GM12878 (cell line): Measurements from ENCODE around the gene STX8. TPM values are rescaled to one million over a fixed set of nuclear protein-coding genes. Genes with fewer than 3 reads are reported as not detected.

ENCODE experiments used
- ATF7 ChIP-seq: fragments of 450-650 bp; IDR thresholded peaks from 2 replicates; pipeline ENCODE4 v1.6.1; 2016; ENCODE audit warnings: low read depth, mild to moderate bottlenecking
- ESRRA ChIP-seq: IDR thresholded peaks from 2 replicates; pipeline ENCODE4 v1.6.1; 2012; ENCODE audit warnings: mild to moderate bottlenecking, low read length, improper control_type of control experiment
- ETV6 ChIP-seq, 2 experiments: fragments of 450-650 bp in 1 of 2; IDR thresholded peaks in 1 of 2; conservative IDR thresholded peaks in 1 of 2; 2 replicates each; pipeline ENCODE4 v1.6.1; 2014; ENCODE audit warnings: antibody characterized with exemption in 1 of 2, borderline replicate concordance in 1 of 2, low read depth in 1 of 2, mild to moderate bottlenecking in 1 of 2, moderate library complexity in 1 of 2
- GATAD2B ChIP-seq: fragments of 450-650 bp; conservative IDR thresholded peaks from 2 replicates; pipeline ENCODE4 v1.6.1; 2017; ENCODE audit warnings: low read depth, mild to moderate bottlenecking, moderate library complexity
- IKZF1 ChIP-seq: fragments of 450-650 bp; conservative IDR thresholded peaks from 2 replicates; pipeline ENCODE4 v1.6.1; 2017; ENCODE audit warnings: antibody characterized with exemption, mild to moderate bottlenecking
- KLF5 ChIP-seq: fragments of 450-650 bp; IDR thresholded peaks from 2 replicates; pipeline ENCODE4 v1.6.1; 2014; ENCODE audit warnings: mild to moderate bottlenecking; ENCODE audit not compliant: partially characterized antibody
- MTA2 ChIP-seq: fragments of 450-650 bp; IDR thresholded peaks from 2 replicates; pipeline ENCODE4 v1.6.1; 2016; ENCODE audit warnings: low read depth, mild to moderate bottlenecking, moderate library complexity
- NFIC ChIP-seq: IDR thresholded peaks from 2 replicates; pipeline ENCODE4 v1.6.1; 2012; ENCODE audit warnings: low read depth, mild to moderate bottlenecking, inconsistent platforms, low read length, moderate library complexity
- PAX5 ChIP-seq: IDR thresholded peaks from 2 replicates; pipeline ENCODE4 v1.6.1; 2011; ENCODE audit warnings: low read depth, low read length, borderline replicate concordance
- RAD21 ChIP-seq: IDR thresholded peaks from 2 replicates; pipeline ENCODE4 v1.6.1; 2011; ENCODE audit warnings: mild to moderate bottlenecking, low read depth, low read length, moderate library complexity; ENCODE audit not compliant: insufficient read depth
- SIX5 ChIP-seq: IDR thresholded peaks from 2 replicates; pipeline ENCODE4 v1.6.1; 2011; ENCODE audit warnings: mild to moderate bottlenecking, low read depth, low read length, moderate library complexity; ENCODE audit not compliant: severe bottlenecking
- SMARCA5 ChIP-seq: fragments of 450-650 bp; IDR thresholded peaks from 2 replicates; pipeline ENCODE4 v1.6.1; 2017; ENCODE audit warnings: mild to moderate bottlenecking
- SMC3 ChIP-seq: IDR thresholded peaks from 2 replicates; pipeline ENCODE4 v1.6.1; 2011; ENCODE audit warnings: low read length, improper control_type of control experiment, borderline replicate concordance
- YY1 ChIP-seq: IDR thresholded peaks from 2 replicates; pipeline ENCODE4 v1.6.1; 2011; ENCODE audit warnings: low read depth, mild to moderate bottlenecking, low read length
- ZZZ3 ChIP-seq: IDR thresholded peaks from 2 replicates; pipeline ENCODE4 v1.6.1; 2011; ENCODE audit warnings: low read depth; ENCODE audit not compliant: control insufficient read depth, insufficient read length
- polyA plus RNA-seq, 11 experiments: library from polyadenylated mRNA; depleted of rRNA in 4 of 11; unstranded in 6 of 11; stranded (reverse) in 5 of 11; fragments of >200 nt; fragmentation: Nextera tagmentation in 4 of 11; fragmentation: Illumina TruSeq in 1 of 11; extraction: Ambion mirVana in 4 of 11; extraction: Trizol in 1 of 11; gene quantifications; 1 replicate in 1 of 11; 2 replicates in 10 of 11; pipeline versions ENCODE4 v1.2.1 to v1.2.3, GENCODE V29; 2011 to 2016; ENCODE audit warnings: inconsistent platforms in 2 of 11, missing spikeins in 2 of 11, low read depth in 1 of 11
- total RNA-seq, 4 experiments: library from RNA; depleted of rRNA in 3 of 4; stranded (reverse); fragments of >200 nt in 3 of 4; fragmentation: Illumina TruSeq in 1 of 4; extraction: Trizol in 1 of 4; gene quantifications; 2 replicates each; pipeline versions ENCODE4 v1.2.1 to v1.2.3, GENCODE V29; 2013 to 2021
- TF ChIP-seq, protein P1 (sequence below): fragments of 450-650 bp; IDR thresholded peaks from 2 replicates; pipeline ENCODE4 v1.6.1; 2017; ENCODE audit warnings: antibody characterized with exemption, mild to moderate bottlenecking, moderate library complexity
- TF ChIP-seq, protein P2 (sequence below): fragments of 450-650 bp; IDR thresholded peaks from 2 replicates; pipeline ENCODE4 v1.6.1; 2017; ENCODE audit warnings: mild to moderate bottlenecking, moderate library complexity
- TF ChIP-seq, protein P3 (sequence below), 3 experiments: IDR thresholded peaks in 2 of 3; conservative IDR thresholded peaks in 1 of 3; 2 replicates each; pipeline ENCODE4 v1.5.1; 2011; ENCODE audit warnings: low read depth in 3 of 3, low read length in 3 of 3, mild to moderate bottlenecking in 3 of 3, control low read depth in 2 of 3, moderate library complexity in 2 of 3, inconsistent platforms in 1 of 3, mixed read lengths in 1 of 3; ENCODE audit not compliant: control insufficient read depth in 2 of 3, insufficient read depth in 1 of 3; ENCODE audit errors: extremely low read depth in 1 of 3

Gene STX8
- total and polyA plus RNA-seq, 10 of the 15 experiments (the other 5 are each of a cell fraction or from before 2014, with no cell fraction given) = 47.9 to 151 (median 72.9) TPM

DNA sequence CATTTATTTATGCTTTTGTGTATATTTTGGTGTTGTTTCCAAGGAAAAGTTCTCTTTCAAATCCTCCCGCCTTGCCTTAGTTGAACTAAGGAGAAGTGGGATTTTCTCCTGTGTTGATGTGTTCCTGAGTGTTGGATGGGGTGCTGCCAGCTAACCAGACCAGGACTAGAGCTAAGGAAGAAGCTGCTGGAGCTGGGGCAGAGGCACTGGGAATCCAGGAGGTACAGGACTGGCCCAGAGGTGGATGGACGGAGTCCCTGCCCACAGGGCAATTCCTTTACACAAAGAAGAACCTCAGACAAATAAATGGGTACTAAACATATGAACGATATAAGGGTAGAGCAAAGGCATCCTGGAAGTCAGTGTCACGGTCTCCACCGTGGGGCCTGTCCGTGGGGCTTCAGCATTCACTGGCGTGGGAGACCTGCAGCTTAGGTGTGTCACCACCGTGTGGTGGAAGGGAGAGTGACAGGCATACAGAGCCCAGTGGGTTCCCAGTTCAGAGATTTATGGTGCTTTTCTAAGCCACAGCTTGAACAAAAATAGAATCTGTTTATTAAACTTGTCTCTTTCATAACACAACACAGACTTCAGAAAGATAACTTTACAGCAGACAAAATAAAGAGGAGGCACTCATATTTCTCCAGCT, 283.6 kb downstream of the STX8 start (continued):
- TF ChIP-seq NFIC (no peak), SIX5 (no peak), YY1 (peak; percentile 38; the same call in 1 of the 2 replicates), ZZZ3 (no peak), GATAD2B (0 out of 2 replicates have a peak, but pooled peaks have one; percentile 47), ESRRA (no peak), IKZF1 (no peak), ATF7 (no peak), MTA2 (no peak), SMC3 (peak; percentile 66; the same call in 1 of the 2 replicates), KLF5 (no peak), RAD21 (peak; percentile 74), SMARCA5 (0 out of 2 replicates have a peak, but pooled peaks have one; percentile 20), ETV6 (conservative IDR thresholded peaks at IDR 0.05 in 1 of 2, IDR thresholded peaks at IDR 0.05 in 1 of 2; ENCODE audit: borderline replicate concordance in 1 of 2, low read depth in 1 of 2) (no peak), PAX5 (peak; percentile 40; the same call in 1 of the 2 replicates)
- TF ChIP-seq, protein P1, sequence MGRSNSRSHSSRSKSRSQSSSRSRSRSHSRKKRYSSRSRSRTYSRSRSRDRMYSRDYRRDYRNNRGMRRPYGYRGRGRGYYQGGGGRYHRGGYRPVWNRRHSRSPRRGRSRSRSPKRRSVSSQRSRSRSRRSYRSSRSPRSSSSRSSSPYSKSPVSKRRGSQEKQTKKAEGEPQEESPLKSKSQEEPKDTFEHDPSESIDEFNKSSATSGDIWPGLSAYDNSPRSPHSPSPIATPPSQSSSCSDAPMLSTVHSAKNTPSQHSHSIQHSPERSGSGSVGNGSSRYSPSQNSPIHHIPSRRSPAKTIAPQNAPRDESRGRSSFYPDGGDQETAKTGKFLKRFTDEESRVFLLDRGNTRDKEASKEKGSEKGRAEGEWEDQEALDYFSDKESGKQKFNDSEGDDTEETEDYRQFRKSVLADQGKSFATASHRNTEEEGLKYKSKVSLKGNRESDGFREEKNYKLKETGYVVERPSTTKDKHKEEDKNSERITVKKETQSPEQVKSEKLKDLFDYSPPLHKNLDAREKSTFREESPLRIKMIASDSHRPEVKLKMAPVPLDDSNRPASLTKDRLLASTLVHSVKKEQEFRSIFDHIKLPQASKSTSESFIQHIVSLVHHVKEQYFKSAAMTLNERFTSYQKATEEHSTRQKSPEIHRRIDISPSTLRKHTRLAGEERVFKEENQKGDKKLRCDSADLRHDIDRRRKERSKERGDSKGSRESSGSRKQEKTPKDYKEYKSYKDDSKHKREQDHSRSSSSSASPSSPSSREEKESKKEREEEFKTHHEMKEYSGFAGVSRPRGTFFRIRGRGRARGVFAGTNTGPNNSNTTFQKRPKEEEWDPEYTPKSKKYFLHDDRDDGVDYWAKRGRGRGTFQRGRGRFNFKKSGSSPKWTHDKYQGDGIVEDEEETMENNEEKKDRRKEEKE = no peak
- TF ChIP-seq, protein P2, sequence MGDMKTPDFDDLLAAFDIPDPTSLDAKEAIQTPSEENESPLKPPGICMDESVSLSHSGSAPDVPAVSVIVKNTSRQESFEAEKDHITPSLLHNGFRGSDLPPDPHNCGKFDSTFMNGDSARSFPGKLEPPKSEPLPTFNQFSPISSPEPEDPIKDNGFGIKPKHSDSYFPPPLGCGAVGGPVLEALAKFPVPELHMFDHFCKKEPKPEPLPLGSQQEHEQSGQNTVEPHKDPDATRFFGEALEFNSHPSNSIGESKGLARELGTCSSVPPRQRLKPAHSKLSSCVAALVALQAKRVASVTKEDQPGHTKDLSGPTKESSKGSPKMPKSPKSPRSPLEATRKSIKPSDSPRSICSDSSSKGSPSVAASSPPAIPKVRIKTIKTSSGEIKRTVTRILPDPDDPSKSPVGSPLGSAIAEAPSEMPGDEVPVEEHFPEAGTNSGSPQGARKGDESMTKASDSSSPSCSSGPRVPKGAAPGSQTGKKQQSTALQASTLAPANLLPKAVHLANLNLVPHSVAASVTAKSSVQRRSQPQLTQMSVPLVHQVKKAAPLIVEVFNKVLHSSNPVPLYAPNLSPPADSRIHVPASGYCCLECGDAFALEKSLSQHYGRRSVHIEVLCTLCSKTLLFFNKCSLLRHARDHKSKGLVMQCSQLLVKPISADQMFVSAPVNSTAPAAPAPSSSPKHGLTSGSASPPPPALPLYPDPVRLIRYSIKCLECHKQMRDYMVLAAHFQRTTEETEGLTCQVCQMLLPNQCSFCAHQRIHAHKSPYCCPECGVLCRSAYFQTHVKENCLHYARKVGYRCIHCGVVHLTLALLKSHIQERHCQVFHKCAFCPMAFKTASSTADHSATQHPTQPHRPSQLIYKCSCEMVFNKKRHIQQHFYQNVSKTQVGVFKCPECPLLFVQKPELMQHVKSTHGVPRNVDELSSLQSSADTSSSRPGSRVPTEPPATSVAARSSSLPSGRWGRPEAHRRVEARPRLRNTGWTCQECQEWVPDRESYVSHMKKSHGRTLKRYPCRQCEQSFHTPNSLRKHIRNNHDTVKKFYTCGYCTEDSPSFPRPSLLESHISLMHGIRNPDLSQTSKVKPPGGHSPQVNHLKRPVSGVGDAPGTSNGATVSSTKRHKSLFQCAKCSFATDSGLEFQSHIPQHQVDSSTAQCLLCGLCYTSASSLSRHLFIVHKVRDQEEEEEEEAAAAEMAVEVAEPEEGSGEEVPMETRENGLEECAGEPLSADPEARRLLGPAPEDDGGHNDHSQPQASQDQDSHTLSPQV = no peak
- TF ChIP-seq, protein P3, sequence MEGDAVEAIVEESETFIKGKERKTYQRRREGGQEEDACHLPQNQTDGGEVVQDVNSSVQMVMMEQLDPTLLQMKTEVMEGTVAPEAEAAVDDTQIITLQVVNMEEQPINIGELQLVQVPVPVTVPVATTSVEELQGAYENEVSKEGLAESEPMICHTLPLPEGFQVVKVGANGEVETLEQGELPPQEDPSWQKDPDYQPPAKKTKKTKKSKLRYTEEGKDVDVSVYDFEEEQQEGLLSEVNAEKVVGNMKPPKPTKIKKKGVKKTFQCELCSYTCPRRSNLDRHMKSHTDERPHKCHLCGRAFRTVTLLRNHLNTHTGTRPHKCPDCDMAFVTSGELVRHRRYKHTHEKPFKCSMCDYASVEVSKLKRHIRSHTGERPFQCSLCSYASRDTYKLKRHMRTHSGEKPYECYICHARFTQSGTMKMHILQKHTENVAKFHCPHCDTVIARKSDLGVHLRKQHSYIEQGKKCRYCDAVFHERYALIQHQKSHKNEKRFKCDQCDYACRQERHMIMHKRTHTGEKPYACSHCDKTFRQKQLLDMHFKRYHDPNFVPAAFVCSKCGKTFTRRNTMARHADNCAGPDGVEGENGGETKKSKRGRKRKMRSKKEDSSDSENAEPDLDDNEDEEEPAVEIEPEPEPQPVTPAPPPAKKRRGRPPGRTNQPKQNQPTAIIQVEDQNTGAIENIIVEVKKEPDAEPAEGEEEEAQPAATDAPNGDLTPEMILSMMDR (IDR thresholded peaks at IDR 0.05 in 2 of 3, conservative IDR thresholded peaks at IDR 0.05 in 1 of 3; ENCODE audit: control insufficient read depth in 2 of 3, extremely low read depth in 1 of 3, insufficient read depth in 1 of 3, low read depth in 3 of 3, low read length in 3 of 3) = peak; percentile 84 to 87 (median 84)
